Activated CD8-positive, alpha-beta memory T cell treated with anti-CD3 and anti-CD28 coated beads for 24 hours (primary cell): ENCODE data around the gene MAPK13.
"Not testable (repeated sequence)": the region's sequence is repeated elsewhere in the genome, so short reads cannot be mapped to it uniquely, and the experiment has no call there.

Source experiments
- DNase-seq: peaks from one replicate; pipeline ENCODE4 v3.0.0-alpha.2; 2020

Gene MAPK13

GRCh38 chr6:36128793-36129192, 1.5 kb upstream of the MAPK13 start:
- no peak for DNase-seq

GRCh38 chr6:36129334-36129733, 979 bp upstream of the MAPK13 start:
- DNase-seq: not testable (repeated sequence)

GRCh38 chr6:36130667-36131510, 576 bp downstream of the MAPK13 start:
- DNase-seq: peak; percentile 86

- DNase-seq: peak; percentile 74
These were observed 1.4 kb downstream of the MAPK13 start for GRCh38 chr6:36131511-36132245.

- no peak for DNase-seq
These were observed 2.1 kb downstream of the MAPK13 start for GRCh38 chr6:36132246-36132895.

GRCh38 chr6:36133148-36133547, 2.8 kb downstream of the MAPK13 start:
- DNase-seq: no peak

- DNase-seq: no peak
These were observed 3.6 kb downstream of the MAPK13 start for GRCh38 chr6:36133912-36134311.

GRCh38 chr6:36135053-36135731, 4.9 kb downstream of the MAPK13 start:
- DNase-seq: no peak

GRCh38 chr6:36136034-36136433, 5.7 kb downstream of the MAPK13 start:
- DNase-seq: no peak

- no peak for DNase-seq
These were observed 6.2 kb downstream of the MAPK13 start for GRCh38 chr6:36136551-36136950.

GRCh38 chr6:36138667-36139066, 8.4 kb downstream of the MAPK13 start:
- DNase-seq: no peak

- DNase-seq: no peak
These were observed 9.1 kb downstream of the MAPK13 start for GRCh38 chr6:36139431-36139830.

GRCh38 chr6:36139991-36140710, 9.8 kb downstream of the MAPK13 start:
- no peak for DNase-seq

GRCh38 chr6:36141091-36141490, 10.8 kb downstream of the MAPK13 start:
- no peak for DNase-seq

- no peak for DNase-seq
These were observed 11.6 kb downstream of the MAPK13 start for GRCh38 chr6:36141961-36142360.

- no peak for DNase-seq
These were observed 12.9 kb downstream of the MAPK13 start for GRCh38 chr6:36142971-36143838.

- no peak for DNase-seq
These were observed 15.2 kb downstream of the MAPK13 start for GRCh38 chr6:36145495-36145894.

- DNase-seq: no peak
These were observed 17.0 kb downstream of the MAPK13 start for GRCh38 chr6:36147294-36147693.

GRCh38 chr6:36149476-36149875, 19.2 kb downstream of the MAPK13 start:
- no peak for DNase-seq

- DNase-seq: no peak
These were observed 20.0 kb downstream of the MAPK13 start for GRCh38 chr6:36150283-36150682.

GRCh38 chr6:36154286-36154685, 24.0 kb downstream of the MAPK13 start:
- DNase-seq: no peak
